GM12874 (cell line): ENCODE measurements around the gene CHRNG.

Experiments used
- TF ChIP-seq, protein P1 (sequence below): IDR thresholded peaks from 2 replicates; pipeline ENCODE4 v1.5.1; 2011; ENCODE audit warnings: low read depth, mild to moderate bottlenecking, control low read depth, low read length, moderate library complexity; ENCODE audit not compliant: insufficient read depth

The CHRNG gene, protein sequence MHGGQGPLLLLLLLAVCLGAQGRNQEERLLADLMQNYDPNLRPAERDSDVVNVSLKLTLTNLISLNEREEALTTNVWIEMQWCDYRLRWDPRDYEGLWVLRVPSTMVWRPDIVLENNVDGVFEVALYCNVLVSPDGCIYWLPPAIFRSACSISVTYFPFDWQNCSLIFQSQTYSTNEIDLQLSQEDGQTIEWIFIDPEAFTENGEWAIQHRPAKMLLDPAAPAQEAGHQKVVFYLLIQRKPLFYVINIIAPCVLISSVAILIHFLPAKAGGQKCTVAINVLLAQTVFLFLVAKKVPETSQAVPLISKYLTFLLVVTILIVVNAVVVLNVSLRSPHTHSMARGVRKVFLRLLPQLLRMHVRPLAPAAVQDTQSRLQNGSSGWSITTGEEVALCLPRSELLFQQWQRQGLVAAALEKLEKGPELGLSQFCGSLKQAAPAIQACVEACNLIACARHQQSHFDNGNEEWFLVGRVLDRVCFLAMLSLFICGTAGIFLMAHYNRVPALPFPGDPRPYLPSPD

DNA sequence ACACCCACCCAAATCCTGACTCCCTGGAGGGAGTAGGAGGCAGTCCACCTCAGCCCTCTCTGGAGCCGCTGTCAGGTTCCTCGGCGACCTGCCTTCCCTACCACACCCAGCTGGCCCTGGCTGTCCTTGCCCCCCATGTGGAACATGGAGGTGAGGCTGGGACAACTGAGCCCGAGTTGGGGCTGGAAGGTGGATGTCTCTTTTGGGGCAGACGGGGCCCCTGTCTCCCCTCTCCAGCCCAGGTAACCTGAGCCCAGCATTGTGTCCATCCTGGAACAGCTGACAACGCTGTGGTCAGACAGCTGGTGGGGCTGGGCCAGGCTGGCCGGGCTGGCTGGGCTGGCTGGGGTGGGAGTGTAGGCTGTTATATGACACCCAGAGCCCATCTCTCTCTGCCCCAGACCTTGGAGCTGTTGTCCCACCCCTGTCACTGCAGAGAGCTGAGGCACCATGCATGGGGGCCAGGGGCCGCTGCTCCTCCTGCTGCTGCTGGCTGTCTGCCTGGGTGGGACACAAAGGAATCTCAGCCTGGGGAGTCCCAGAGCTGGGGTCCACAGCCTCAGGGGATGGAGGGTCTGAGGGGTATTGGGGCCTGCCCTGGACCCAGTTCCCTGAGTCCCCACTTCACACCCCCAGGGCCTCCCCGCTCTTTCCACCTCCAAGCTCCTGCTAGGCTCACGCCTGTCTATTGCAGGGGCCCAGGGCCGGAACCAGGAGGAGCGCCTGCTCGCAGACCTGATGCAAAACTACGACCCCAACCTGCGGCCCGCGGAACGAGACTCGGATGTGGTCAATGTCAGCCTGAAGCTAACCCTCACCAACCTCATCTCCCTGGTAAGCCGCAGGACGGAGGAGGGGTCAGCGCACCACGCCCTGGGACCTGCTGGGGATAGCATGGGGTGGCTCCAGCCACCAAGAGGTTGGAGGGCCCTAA, at the start of gene CHRNG:
TSS of gene CHRNG (plus strand) at position 395 of the 934 bp plus-strand sequence. CDS start at position 451, 56 bp downstream.
- TF ChIP-seq, protein P1, sequence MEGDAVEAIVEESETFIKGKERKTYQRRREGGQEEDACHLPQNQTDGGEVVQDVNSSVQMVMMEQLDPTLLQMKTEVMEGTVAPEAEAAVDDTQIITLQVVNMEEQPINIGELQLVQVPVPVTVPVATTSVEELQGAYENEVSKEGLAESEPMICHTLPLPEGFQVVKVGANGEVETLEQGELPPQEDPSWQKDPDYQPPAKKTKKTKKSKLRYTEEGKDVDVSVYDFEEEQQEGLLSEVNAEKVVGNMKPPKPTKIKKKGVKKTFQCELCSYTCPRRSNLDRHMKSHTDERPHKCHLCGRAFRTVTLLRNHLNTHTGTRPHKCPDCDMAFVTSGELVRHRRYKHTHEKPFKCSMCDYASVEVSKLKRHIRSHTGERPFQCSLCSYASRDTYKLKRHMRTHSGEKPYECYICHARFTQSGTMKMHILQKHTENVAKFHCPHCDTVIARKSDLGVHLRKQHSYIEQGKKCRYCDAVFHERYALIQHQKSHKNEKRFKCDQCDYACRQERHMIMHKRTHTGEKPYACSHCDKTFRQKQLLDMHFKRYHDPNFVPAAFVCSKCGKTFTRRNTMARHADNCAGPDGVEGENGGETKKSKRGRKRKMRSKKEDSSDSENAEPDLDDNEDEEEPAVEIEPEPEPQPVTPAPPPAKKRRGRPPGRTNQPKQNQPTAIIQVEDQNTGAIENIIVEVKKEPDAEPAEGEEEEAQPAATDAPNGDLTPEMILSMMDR = no peak

DNA sequence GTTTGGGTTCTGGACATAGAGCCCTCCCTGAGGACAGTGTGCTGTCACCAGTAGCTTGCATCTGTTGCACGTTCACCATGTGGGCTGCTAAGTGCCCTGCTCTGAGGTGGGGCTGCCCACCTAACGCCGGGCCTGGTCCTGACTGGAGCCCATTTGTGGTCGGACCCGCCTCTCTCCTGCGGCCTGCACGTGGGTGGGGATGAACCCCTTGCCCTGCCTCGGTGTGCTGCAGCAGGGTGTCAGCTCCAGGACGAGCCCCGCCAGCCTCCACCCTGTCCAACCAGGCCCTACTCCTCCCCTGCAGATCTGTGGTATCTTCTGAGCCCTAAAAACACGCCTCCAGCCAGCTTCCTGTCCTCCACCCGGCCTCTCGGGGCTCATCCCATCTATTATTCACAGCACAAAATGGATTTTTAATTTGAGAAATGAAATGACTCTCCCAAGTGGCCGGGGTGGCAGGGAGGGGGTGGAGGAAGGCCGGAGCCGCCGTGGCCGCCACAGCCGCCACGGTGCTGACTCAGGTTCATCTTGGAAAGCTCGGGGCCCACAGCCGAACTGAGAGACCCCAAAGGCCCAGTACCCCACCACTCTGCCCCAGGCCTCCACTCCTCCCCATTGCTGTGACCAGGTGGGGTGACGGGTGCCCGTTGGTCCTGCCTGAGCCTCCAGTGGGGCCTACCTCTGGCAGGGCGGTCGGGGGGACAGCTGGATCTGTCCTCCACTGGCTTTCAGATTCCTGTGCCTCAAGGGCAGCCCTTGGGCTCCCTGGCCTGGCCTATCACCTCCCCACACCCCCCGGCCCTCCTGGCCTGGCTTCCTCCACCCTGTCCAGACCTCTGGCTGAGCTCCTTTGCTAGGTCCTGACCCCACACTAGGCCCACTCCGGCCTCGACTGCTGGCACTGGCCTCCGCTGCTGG, 49.0 kb upstream of the CHRNG start:
- TF ChIP-seq, protein P1 = no peak

DNA sequence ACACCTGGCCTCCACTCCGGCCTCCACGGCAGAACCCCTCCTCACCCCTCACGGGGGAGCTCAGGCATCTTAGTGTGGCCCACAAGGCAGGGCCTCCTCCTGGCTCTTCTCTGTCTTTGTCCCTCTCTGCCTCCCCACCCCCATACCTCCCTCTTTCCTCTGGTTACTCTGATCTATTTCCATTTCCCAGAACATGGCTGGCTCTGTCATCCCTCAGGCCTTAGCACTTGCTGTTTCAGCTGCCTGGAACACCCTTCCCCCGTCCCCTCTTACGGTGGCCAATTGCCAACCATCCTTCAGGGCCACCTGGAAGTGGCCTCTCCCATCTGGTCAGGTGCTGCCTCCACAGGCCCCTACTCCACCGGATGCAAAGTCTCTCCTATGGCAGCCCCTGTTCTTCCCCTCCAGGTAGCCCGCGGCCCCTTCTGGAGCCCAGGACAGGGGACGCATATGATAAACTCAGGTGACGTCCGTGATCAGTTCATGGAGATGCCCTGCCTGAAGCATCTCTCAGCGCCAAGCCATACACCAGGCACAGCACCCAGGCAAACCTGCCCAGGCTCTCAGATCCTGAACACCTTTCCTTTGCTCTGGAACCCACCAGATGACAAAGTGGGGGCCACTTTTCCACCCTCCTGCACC, 48.2 kb upstream of the CHRNG start:
- TF ChIP-seq, protein P1 = no peak

DNA sequence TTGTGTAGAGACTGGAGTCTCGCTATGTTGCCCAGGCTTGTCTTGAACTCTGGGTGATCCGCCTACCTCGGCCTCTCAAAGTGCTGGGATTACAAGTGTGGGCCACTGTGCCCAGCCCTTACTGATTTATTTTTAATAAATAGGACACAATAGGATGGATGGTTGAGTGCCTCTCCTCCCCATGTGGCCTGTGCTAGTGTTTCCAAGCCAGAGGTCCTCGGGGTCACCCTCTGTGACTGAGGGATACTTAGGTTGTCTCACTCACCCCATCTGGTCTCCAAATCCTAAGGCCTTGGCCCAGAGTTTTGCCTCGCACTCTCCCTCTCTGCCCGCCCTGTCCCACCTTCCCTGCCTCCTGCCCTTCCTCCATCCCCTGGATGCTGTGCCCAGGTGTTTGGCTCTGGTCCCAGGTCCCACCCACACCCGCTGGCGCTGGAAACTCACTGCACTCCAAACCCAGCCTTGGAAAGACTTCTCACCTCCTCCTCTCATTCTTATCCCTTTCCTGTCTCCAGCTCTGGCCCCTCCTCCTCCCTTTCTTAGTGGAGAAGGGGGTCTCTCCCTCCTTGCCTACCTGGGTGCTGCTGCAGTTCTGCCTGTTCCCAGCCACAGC, 47.1 kb upstream of the CHRNG start:
- TF ChIP-seq, protein P1 = no peak

DNA sequence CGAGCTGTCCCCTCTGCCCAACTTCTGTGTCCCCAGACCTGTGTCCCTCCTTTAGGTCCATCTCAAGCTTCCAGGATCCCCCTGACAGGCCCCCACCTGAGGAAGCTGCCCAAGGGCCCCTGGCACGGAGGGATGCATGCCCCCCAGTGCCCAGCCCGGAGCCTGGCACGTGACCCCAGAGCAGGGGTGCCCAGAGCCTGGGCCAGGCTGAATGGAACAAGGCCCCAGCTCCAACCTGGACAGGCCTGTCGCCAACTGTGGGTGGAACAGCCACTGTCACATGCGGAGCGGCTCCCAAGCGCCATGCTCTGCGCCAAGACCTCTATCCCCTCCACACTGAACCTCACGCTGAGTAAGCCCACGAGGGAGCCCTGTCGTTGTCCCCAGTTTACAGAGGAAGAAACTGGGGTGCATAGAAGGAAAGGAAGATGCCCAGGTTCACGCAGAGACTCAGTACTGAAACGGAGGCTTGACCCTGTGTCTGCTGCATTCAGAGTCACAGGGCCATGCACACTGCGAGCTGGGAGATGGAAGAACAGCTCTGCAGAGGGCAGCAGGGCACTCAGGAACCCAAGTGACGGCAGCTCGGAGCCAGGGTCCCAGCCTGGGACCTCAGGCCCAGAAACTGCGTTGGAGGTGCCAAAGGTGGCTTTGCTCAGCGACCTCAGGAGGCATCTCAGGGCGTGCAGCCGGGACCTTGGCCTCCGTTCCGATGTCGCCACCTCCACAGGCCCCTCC, 46.4 kb upstream of the CHRNG start:
- TF ChIP-seq, protein P1 = no peak
